RPMI7951 (cell line): Measurements from ENCODE around the gene ADISSP. TPM values are rescaled to one million over a fixed set of nuclear protein-coding genes. Genes with fewer than 3 reads are reported as not detected.

Experiments
- DNase-seq: peaks from one replicate; pipeline ENCODE4 v3.0.0-alpha.2; 2012; ENCODE audit warnings: low read depth
- total RNA-seq: library from RNA; depleted of rRNA; stranded (reverse); fragments of >200 nt; shearing (Covaris generic); gene quantifications from 2 replicates; pipeline ENCODE4 v1.2.3, GENCODE V29; 2014

The ADISSP gene
- total RNA-seq, 1 experiment from 2014 or later, result 52.7 TPM

GRCh38 chr20:3738111-3739053, 29.2 kb downstream of the ADISSP start:
- no peak for DNase-seq

- no peak for DNase-seq
Observed at GRCh38 chr20:3735768-3736167, 31.8 kb downstream of the ADISSP start.

- DNase-seq, result no peak
Observed at GRCh38 chr20:3734111-3734843, 33.3 kb downstream of the ADISSP start.

GRCh38 chr20:3733119-3733995, 34.2 kb downstream of the ADISSP start:
- DNase-seq, result no peak

- DNase-seq, result no peak
Observed at GRCh38 chr20:3732327-3733118, 35.0 kb downstream of the ADISSP start, which contains the start of gene HSPA12B. Gene HSPA12B (plus strand): TSS chr20:3732685. CDS start chr20:3738675, 5,990 bp downstream.

- no peak for DNase-seq
Observed at GRCh38 chr20:3731944-3732326, 35.6 kb downstream of the ADISSP start.

- no peak for DNase-seq
Observed at GRCh38 chr20:3730803-3731672, 36.5 kb downstream of the ADISSP start.

- no peak for DNase-seq
Observed at GRCh38 chr20:3729811-3730540, 37.6 kb downstream of the ADISSP start.

- no peak for DNase-seq
Observed at GRCh38 chr20:3729378-3729777, 38.2 kb downstream of the ADISSP start.

GRCh38 chr20:3728876-3729275, 38.7 kb downstream of the ADISSP start:
- DNase-seq, result no peak

- DNase-seq, result no peak
Observed at GRCh38 chr20:3728354-3728753, 39.2 kb downstream of the ADISSP start.

GRCh38 chr20:3727401-3728021, 40.0 kb downstream of the ADISSP start:
- DNase-seq, result peak; percentile 65

- no peak for DNase-seq
Observed at GRCh38 chr20:3724356-3724755, 43.2 kb downstream of the ADISSP start.

- DNase-seq, result no peak
Observed at GRCh38 chr20:3723284-3723683, 44.3 kb downstream of the ADISSP start.

- no peak for DNase-seq
Observed at GRCh38 chr20:3721912-3722311, 45.6 kb downstream of the ADISSP start.

GRCh38 chr20:3720626-3721025, 46.9 kb downstream of the ADISSP start:
- DNase-seq, result no peak

GRCh38 chr20:3720068-3720467, 47.5 kb downstream of the ADISSP start:
- no peak for DNase-seq

GRCh38 chr20:3719046-3719445, 48.5 kb downstream of the ADISSP start:
- no peak for DNase-seq
